IgD-negative memory B cell (primary cell): ENCODE results near the gene HOMER2. TPM values are rescaled to one million over a fixed set of nuclear protein-coding genes. Genes with fewer than 3 reads are reported as not detected.
"Not testable (repeated sequence)": the region's sequence is repeated elsewhere in the genome, so short reads cannot be mapped to it uniquely, and the experiment has no call there.

Experiments used
- H3K27ac Mint-ChIP-seq, 3 donors: one replicate each; pipeline ENCODE4 v1.8.0; 2020 to 2022; ENCODE audit warnings: mild to moderate bottlenecking in 3 of 3, mixed read lengths in 3 of 3, moderate library complexity in 1 of 3
- H3K27me3 Mint-ChIP-seq: one replicate; pipeline ENCODE4 v1.8.0; 2021; ENCODE audit warnings: mixed read lengths
- H3K36me3 Mint-ChIP-seq: one replicate; pipeline ENCODE4 v1.8.0; 2020; ENCODE audit warnings: mild to moderate bottlenecking, mixed read lengths
- H3K4me1 Mint-ChIP-seq, 3 donors: one replicate each; pipeline ENCODE4 v1.8.0; 2020 to 2022; ENCODE audit warnings: mixed read lengths in 3 of 3, mild to moderate bottlenecking in 1 of 3
- H3K4me3 Mint-ChIP-seq, 4 donors: one replicate each; pipeline ENCODE4 v1.8.0; 2020 to 2022; ENCODE audit warnings: mild to moderate bottlenecking in 4 of 4, mixed read lengths in 4 of 4, moderate library complexity in 3 of 4
- H3K9me3 Mint-ChIP-seq, 3 donors: one replicate each; pipeline ENCODE4 v1.8.0; 2020 to 2021; ENCODE audit warnings: mixed read lengths in 3 of 3, mild to moderate bottlenecking in 1 of 3
- polyA plus RNA-seq: library from polyadenylated mRNA; unstranded; fragments of 300-500 nt; fragmentation: Illumina TruSeq; gene quantifications from one replicate; pipeline ENCODE4 v1.2.3, GENCODE V29; 2021

Gene HOMER2
- polyA plus RNA-seq, 1 donor from 2014 or later, result 2.7 TPM

GRCh38 chr15:82904574-82904973 lies 47.9 kb downstream of the HOMER2 start:
- no peak overlapping the region for H3K27ac Mint-ChIP-seq
- no peaks in the 10 kb centered on the region for H3K4me1 Mint-ChIP-seq
- H3K9me3 Mint-ChIP-seq, result peaks cover 7 to 15% (median 13%) of the 10 kb centered on the region in 3 donors
- peaks cover 3% of the 10 kb centered on the region for H3K36me3 Mint-ChIP-seq
- peaks cover 3% of the 10 kb centered on the region for H3K27me3 Mint-ChIP-seq
- no peak overlapping the region for H3K4me3 Mint-ChIP-seq

GRCh38 chr15:82903511-82903910 lies 49.0 kb downstream of the HOMER2 start:
- Mint-ChIP-seq H3K27ac (no peak overlapping the region), H3K9me3 (peaks cover 3 to 7% (median 3%) of the 10 kb centered on the region in 3 donors), H3K36me3 (peaks cover 3% of the 10 kb centered on the region), H3K27me3 (peaks cover 3% of the 10 kb centered on the region), H3K4me3 (no peak overlapping the region), H3K4me1 (no peaks in the 10 kb centered on the region)

- Mint-ChIP-seq H3K4me3 (no peak overlapping the region), H3K4me1 (no peaks in the 10 kb centered on the region), H3K36me3 (peaks cover 3% of the 10 kb centered on the region), H3K9me3 (peaks cover 0 to 2% (median 0%) of the 10 kb centered on the region in 3 donors), H3K27ac (no peak overlapping the region), H3K27me3 (no peaks in the 10 kb centered on the region)
Observed at GRCh38 chr15:82901114-82901805, 51.3 kb downstream of the HOMER2 start.

DNA sequence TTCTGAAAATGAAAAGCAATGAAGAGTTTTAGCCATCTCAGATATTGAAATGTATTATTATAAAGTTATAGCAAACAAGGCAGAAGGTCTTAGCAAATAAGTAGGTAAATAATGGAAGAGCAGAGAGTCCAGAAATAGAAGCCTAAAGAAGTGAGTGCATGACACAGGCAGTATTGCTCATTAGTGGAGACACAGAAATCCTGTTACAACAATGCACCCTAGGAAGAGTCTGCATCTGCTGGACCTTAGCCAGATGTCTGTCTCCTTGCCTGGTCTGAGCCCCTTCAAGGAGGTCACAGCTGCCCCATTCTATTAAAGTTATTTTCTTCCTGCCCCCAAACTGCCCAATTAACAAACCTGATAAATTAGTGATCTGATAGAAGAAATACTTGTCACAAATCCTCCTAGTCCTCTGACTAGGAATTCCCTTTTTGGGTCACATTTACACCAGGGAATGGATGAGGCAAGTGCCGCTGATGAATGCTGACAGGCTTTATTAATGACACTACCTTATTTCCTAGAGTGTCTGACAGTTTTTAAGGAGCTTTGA lies 51.9 kb downstream of the HOMER2 start:
- H3K27me3 Mint-ChIP-seq, result no peaks in the 10 kb centered on the region
- no peaks in the 10 kb centered on the region for H3K4me1 Mint-ChIP-seq
- no peak overlapping the region for H3K27ac Mint-ChIP-seq
- H3K36me3 Mint-ChIP-seq, result peaks cover 3% of the 10 kb centered on the region
- H3K4me3 Mint-ChIP-seq, result no peak overlapping the region
- peaks cover 0 to 2% (median 0%) of the 10 kb centered on the region in 3 donors for H3K9me3 Mint-ChIP-seq

DNA sequence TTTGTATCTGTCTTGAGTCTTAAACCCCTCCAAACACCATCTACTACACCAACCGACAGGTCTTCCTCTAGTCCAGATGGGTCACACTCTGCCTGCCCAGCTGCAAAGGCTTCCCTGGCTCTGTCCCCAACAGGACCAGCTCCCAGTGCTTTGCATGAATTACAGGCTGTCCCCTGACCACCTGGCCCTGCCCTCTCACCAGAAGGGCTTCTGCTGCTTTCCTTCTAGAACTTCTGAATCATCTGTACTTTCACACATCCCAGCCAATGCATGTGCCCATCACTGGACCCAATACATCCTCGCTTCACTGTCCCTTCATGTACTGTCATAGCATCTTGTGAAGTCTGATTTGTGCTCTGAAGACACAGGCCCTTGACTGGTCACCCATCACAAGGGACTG lies 53.6 kb downstream of the HOMER2 start:
- Mint-ChIP-seq H3K27me3 (no peaks in the 10 kb centered on the region), H3K36me3 (peaks cover 3% of the 10 kb centered on the region), H3K9me3 (peaks cover 0 to under 1% (median 0%) of the 10 kb centered on the region in 3 donors), H3K4me3 (no peak overlapping the region), H3K4me1 (no peaks in the 10 kb centered on the region), H3K27ac (no peak overlapping the region)

GRCh38 chr15:82895983-82896382 lies 56.5 kb downstream of the HOMER2 start:
- H3K27ac Mint-ChIP-seq, result no peak overlapping the region
- H3K9me3 Mint-ChIP-seq, result no peaks in the 10 kb centered on the region
- no peaks in the 10 kb centered on the region for H3K36me3 Mint-ChIP-seq
- H3K27me3 Mint-ChIP-seq, result no peaks in the 10 kb centered on the region
- H3K4me3 Mint-ChIP-seq, result no peak overlapping the region
- no peaks in the 10 kb centered on the region for H3K4me1 Mint-ChIP-seq

GRCh38 chr15:82894971-82895520 lies 57.5 kb downstream of the HOMER2 start:
- Mint-ChIP-seq H3K4me3 (no peak overlapping the region), H3K9me3 (no peaks in the 10 kb centered on the region), H3K36me3 (no peaks in the 10 kb centered on the region), H3K27ac (no peak overlapping the region), H3K4me1 (no peaks in the 10 kb centered on the region), H3K27me3 (no peaks in the 10 kb centered on the region)

DNA sequence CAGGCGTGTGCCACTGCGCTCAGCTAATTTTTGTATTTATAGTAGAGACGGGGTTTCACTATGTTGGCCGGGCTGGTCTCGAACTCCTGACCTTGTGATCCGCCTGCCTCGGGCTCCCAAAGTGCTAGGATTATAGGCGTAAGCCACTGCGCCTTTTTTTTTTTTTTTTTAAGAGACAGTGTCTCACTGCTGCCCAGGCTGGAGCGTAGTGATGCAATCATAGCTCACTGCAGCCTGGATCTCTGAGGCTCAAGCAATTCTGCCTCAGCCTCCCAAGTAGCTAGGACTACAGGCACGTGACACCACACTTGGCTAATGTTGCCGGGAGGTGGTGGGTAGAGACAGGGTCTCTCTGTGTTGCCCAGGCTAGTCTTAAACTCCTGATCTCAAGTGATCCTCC lies 59.0 kb downstream of the HOMER2 start:
- H3K4me1 Mint-ChIP-seq, H3K4me3 Mint-ChIP-seq, H3K27ac Mint-ChIP-seq, H3K27me3 Mint-ChIP-seq, H3K9me3 Mint-ChIP-seq, H3K36me3 Mint-ChIP-seq: not testable (repeated sequence)

DNA sequence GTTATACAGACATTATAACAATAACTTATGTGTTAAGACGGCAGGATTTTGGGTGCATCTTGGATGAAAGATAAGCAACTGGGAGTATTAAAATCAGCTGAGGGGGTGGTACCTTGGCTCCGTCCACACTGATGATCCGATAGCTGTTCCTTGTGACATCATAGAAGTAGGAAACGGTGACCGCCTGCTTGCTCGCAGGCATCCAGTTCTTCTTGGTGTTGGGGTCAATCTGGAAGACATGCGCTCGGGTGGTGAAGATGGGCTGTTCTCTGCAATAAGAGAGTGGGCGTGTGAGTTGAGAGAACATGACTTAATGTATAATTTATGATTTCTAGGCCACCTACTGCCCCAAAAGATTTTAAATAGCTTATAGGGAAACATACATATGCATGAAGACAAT lies 59.9 kb downstream of the HOMER2 start:
- H3K27me3 Mint-ChIP-seq, result no peaks in the 10 kb centered on the region
- H3K27ac Mint-ChIP-seq, result no peak overlapping the region
- H3K36me3 Mint-ChIP-seq, result no peaks in the 10 kb centered on the region
- H3K9me3 Mint-ChIP-seq, result no peaks in the 10 kb centered on the region
- H3K4me3 Mint-ChIP-seq, result no peak overlapping the region
- H3K4me1 Mint-ChIP-seq, result no peaks in the 10 kb centered on the region

- Mint-ChIP-seq H3K4me3 (no peak overlapping the region), H3K27me3 (no peaks in the 10 kb centered on the region), H3K4me1 (no peaks in the 10 kb centered on the region), H3K27ac (no peak overlapping the region), H3K36me3 (no peaks in the 10 kb centered on the region), H3K9me3 (no peaks in the 10 kb centered on the region)
Observed at GRCh38 chr15:82890995-82891390, 61.5 kb downstream of the HOMER2 start.

DNA sequence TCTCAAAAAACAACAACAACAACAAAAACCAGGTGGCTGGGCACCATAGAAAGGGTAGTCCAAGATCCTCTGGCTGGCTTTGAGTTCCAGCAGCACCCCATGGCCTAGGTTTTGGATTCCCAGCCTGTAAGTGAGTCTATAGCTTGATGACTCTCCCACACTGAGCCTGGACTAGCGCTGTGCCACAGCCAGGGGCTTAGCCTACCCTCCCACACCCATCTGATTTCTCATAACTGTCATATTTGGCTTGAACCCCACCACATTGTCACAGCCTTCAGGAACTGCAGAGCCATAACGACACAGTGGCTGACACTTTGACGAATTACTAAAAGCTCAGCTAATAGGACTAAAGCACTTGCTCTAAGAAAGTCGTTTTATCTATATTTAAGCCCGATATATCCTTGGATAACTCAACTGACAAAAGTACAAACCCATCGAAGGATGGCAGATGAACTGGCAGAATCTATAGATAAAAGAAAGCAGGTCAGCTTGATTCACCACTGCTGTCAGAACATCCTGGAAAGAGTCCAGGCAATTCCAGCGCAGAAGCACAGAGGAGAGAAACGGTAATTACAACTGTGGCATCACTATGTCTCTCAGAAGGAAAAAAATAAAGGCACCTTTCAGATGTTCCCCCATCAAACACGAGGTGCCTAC lies 62.1 kb downstream of the HOMER2 start:
- H3K36me3 Mint-ChIP-seq, result no peaks in the 10 kb centered on the region
- H3K27me3 Mint-ChIP-seq, result no peaks in the 10 kb centered on the region
- H3K4me1 Mint-ChIP-seq, result no peaks in the 10 kb centered on the region
- H3K27ac Mint-ChIP-seq, result no peak overlapping the region
- H3K9me3 Mint-ChIP-seq, result no peaks in the 10 kb centered on the region
- no peak overlapping the region for H3K4me3 Mint-ChIP-seq

DNA sequence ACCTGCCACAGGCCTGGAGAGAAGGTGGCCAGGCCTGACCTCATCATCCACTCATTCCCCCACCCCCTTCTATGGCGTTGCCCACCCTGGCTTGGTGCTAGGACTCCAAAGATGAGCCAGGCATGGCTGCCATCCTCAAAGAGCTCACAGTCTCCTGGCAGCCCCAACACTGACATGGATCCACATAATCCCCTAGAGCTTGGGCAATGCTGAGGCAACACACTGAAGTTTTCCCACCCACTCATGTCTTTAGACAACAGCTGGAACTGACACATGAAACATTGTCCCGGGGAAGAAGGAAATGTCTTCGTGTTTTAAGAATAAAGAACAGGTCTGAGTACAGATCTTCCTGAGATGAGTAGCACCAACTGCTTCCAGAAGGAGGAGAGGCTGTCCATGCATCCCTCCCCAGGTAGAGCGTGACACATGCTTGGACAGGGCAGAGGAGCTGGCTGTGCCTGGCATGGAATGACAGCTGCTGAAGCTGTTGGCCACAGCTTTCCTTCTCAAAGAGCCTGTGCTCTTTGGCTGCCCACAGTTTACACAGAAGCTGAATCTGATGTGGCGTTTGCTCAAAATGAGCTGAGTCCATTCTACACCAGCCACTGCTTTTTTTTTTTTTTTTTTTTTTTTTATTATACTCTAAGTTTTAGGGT lies 70.1 kb downstream of the HOMER2 start:
- Mint-ChIP-seq H3K36me3 (no peaks in the 10 kb centered on the region), H3K4me3 (no peak overlapping the region), H3K4me1 (no peaks in the 10 kb centered on the region), H3K27me3 (no peaks in the 10 kb centered on the region), H3K27ac (no peak overlapping the region), H3K9me3 (peaks cover 0 to 2% (median 0%) of the 10 kb centered on the region in 3 donors)

GRCh38 chr15:82881747-82882146 lies 70.8 kb downstream of the HOMER2 start:
- no peak overlapping the region for H3K4me3 Mint-ChIP-seq
- H3K4me1 Mint-ChIP-seq, result no peaks in the 10 kb centered on the region
- no peak overlapping the region for H3K27ac Mint-ChIP-seq
- H3K36me3 Mint-ChIP-seq, result no peaks in the 10 kb centered on the region
- H3K27me3 Mint-ChIP-seq, result no peaks in the 10 kb centered on the region
- H3K9me3 Mint-ChIP-seq, result peaks cover 0 to 2% (median 0%) of the 10 kb centered on the region in 3 donors

GRCh38 chr15:82880704-82881103 lies 71.8 kb downstream of the HOMER2 start:
- H3K4me1 Mint-ChIP-seq, result no peaks in the 10 kb centered on the region
- peaks cover 0 to 2% (median 0%) of the 10 kb centered on the region in 3 donors for H3K9me3 Mint-ChIP-seq
- no peaks in the 10 kb centered on the region for H3K36me3 Mint-ChIP-seq
- no peak overlapping the region for H3K4me3 Mint-ChIP-seq
- H3K27me3 Mint-ChIP-seq, result no peaks in the 10 kb centered on the region
- H3K27ac Mint-ChIP-seq, result no peak overlapping the region

- H3K27ac Mint-ChIP-seq, result no peak overlapping the region
- peaks cover 0 to 2% (median 2%) of the 10 kb centered on the region in 3 donors for H3K9me3 Mint-ChIP-seq
- no peak overlapping the region for H3K4me3 Mint-ChIP-seq
- no peaks in the 10 kb centered on the region for H3K27me3 Mint-ChIP-seq
- H3K36me3 Mint-ChIP-seq, result peaks cover 2% of the 10 kb centered on the region
- H3K4me1 Mint-ChIP-seq, result no peaks in the 10 kb centered on the region
Observed at GRCh38 chr15:82878325-82878724, 74.2 kb downstream of the HOMER2 start.
